Vagina (tissue), 2 donors: ENCODE results near the gene SIDT1.

Experiments used
- POLR2A ChIP-seq, 2 donors: fragments of 450-650 bp; IDR thresholded peaks; one replicate each; pipeline ENCODE4 v1.6.1; 2017; ENCODE audit warnings: antibody characterized with exemption in 2 of 2, mild to moderate bottlenecking in 2 of 2, moderate library complexity in 2 of 2
- TF ChIP-seq, protein P1 (sequence below), 3 experiments: fragments of 450-650 bp in 2 of 3; fragments of 200-600 bp in 1 of 3; sonication (generic) in 1 of 3; IDR thresholded peaks; one replicate each; pipeline ENCODE4 v1.5.1; 2017 to 2019; ENCODE audit warnings: antibody characterized with exemption in 3 of 3, mild to moderate bottlenecking in 2 of 3, moderate library complexity in 2 of 3

GRCh38 chr3:113565555-113565954, 33.2 kb downstream of the SIDT1 start:
- no peak for TF ChIP-seq POLR2A (IDR thresholded peaks at IDR 0.05)
- TF ChIP-seq, protein P1, sequence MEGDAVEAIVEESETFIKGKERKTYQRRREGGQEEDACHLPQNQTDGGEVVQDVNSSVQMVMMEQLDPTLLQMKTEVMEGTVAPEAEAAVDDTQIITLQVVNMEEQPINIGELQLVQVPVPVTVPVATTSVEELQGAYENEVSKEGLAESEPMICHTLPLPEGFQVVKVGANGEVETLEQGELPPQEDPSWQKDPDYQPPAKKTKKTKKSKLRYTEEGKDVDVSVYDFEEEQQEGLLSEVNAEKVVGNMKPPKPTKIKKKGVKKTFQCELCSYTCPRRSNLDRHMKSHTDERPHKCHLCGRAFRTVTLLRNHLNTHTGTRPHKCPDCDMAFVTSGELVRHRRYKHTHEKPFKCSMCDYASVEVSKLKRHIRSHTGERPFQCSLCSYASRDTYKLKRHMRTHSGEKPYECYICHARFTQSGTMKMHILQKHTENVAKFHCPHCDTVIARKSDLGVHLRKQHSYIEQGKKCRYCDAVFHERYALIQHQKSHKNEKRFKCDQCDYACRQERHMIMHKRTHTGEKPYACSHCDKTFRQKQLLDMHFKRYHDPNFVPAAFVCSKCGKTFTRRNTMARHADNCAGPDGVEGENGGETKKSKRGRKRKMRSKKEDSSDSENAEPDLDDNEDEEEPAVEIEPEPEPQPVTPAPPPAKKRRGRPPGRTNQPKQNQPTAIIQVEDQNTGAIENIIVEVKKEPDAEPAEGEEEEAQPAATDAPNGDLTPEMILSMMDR (IDR thresholded peaks at IDR 0.05): no peak
